GM21529 (cell line): ENCODE data around the gene XKRX.

Source experiments
- ATAC-seq: cut with Tn5 transposase; IDR thresholded peaks from one replicate; pipeline ENCODE4 v1.9.1; 2021; ENCODE audit not compliant: unreplicated experiment

Gene XKRX

DNA sequence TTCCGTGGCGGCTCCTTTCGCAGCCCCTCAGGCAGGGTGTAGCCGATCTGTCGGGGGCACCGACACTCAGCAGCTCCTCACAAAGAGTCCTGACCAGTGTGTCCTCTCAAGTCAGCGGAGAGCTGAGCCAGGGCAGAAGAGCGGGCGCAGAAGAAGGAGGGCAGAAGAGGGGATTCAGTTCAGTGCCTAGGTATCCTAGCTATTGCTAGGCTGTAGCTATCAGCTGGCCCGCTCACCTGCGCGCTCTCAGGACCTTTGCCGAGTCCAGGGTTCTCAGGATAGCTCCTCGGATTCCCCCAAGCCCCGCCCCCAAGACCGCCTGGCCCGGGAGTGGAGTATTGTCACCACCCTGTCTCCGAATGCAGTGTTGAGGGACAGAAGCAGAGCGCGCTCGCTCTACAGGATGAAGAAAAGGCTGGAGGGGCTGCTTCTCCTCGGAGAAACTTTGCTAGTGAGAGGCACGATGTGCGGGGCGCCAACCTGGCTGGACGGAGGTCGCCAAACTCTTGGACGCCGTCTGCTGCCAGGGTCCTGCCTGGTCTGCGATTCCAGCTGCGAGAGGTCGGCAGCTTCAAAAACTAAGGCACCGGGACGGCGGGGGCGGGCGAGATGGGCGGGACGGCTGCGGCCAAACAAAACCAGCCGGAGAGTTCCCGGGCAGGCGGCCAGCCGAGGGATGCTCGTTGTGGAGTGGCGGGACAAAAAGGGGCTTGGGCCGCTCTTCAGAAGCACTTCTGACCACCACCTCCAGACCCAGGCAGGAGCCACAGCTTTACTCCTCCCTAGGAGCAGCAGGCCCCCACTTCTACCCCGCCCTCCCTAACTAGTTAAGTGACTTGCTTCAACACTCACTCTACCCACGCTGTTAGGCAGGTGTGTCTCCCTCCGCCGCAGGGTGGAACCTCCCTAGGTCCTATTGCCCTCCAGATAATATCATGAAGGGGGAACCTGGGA is at the start of gene XKRX:
XKRX (minus strand) TSS at position 258 of the 954 bp plus-strand sequence. CDS start 613 bp downstream, outside the sequence.
- ATAC-seq, result peak; percentile 52

- no peak for ATAC-seq
Observed at GRCh38 chrX:100976211-100976610, 47.5 kb upstream of the XKRX start.

DNA sequence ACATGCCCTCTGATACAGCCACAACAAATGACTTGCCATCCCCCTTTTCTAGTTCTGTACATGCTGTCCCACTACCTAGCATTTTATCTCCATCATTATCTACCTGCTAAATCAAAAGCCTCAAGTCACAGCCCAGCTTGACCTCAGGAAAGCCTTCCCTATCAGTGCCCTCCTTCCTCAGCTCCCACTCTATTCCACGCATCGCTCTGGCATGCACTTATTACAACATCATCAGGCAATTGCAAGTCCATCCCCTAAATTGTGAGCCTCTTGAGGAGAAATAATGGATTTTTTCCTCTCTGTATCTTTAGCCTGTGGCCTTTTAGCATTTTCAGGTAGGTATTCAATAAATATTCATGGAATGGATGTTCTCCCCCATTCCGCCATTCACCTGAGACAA is 46.5 kb upstream of the XKRX start:
- ATAC-seq, result no peak

GRCh38 chrX:100973411-100973810 is 44.7 kb upstream of the XKRX start:
- ATAC-seq, result no peak

DNA sequence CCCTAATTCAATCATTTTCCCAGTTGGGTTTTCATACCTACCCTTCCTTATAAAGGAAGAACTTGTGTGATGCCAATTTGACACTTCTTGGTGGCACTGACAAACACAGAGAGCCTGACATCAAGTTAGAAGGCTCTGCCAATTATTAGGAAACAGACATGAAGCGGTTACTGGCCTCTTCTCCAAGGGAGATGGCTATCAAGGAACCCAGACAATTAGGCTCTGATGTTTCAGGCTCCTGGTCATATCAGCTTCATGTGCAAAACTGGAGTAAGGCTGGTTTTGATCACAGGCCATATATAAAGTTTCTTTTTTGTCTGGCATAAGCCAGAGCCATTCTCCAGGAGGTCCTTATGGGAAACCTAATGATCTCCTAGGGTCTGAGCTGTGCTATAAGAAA is 41.2 kb upstream of the XKRX start:
- no peak for ATAC-seq

GRCh38 chrX:100969408-100969807 is 40.7 kb upstream of the XKRX start, which contains the start of gene ARL13A:
Gene ARL13A, plus strand, starts transcription at chrX:100969708. Its CDS starts 3,982 bp downstream, at chrX:100973690.
- ATAC-seq, result no peak

GRCh38 chrX:100964362-100964761 is 35.6 kb upstream of the XKRX start:
- no peak for ATAC-seq

DNA sequence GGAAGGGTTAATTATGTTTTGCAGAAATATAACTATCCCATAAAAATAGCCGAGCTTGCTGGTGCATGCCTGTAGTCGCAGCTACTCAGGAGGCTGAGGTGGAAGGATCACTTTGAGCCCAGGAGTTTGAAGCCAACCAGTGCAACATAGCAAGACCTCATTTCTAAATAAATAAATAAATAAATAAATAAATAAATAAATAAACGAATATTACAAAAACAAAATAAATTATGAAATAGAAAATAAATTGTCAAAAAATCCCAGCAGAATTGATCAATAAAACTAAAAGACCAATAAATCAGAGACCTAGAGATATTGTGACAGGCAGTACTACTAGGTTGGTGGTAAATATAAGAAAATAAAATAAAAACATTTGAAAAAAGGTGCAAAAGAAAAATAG is 34.1 kb upstream of the XKRX start:
- ATAC-seq, result no peak

DNA sequence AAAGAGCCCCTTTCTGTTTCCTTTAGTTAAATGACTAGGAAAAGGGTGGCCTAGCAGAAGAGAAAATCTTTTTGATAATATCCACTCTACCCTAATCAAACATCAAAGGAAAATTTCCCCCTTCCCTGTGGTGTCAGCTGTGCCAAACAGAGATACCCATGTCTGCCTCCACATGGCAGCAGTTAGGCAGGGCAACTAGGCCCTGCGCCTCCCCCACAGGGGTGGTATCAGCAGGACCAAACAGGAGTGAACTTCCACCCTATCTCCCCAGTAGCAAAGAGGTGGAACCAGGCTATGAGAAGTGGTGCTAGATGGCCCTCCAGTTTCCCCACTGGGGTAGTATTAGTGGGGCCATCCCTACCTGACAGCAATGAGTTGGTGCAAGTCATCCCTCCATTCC is 19.8 kb upstream of the XKRX start:
- ATAC-seq, result no peak

GRCh38 chrX:100946299-100946927 is 17.7 kb upstream of the XKRX start:
- ATAC-seq, result no peak

DNA sequence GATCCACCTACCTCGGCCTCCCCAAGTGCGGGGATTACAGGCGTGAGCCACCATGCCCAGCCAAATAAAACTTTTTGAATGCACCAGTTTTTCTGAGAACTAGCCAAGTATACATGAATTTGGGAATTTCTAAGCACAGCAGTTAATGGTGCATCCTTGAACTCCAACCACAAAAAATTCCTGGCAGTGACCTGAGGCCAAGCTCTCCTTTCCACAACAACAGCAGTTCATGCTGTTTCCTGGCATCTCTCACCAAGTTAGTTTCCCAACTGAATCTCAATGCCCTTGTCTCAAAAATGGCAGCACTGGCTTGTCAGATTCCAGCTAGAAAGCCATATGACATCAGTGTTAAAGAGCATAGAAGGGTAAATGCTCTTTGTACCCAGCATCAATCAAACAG is 15.9 kb upstream of the XKRX start:
- ATAC-seq, result no peak

- ATAC-seq, result no peak
Observed at GRCh38 chrX:100939333-100939732, 10.6 kb upstream of the XKRX start.

- ATAC-seq, result no peak
Observed at GRCh38 chrX:100935767-100936166, 7.0 kb upstream of the XKRX start.

DNA sequence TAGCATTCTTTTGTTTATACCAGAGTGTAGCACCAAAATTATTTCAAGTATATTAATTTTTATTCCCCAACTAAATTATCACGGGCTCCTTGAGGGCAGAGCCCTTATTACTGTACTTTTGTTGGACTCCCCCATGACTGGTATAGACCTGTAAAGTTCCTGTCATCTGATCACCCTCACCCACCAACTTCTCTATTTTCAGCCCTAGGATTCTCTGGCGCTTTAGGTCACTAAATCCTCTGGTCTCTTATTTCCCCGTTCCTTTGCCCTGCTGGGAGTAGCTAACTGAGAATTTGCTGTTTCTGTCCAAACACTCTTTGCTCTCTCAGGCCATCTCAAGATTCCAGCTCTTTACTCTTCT is 3.2 kb upstream of the XKRX start:
- ATAC-seq, result peak; percentile 17

GRCh38 chrX:100931218-100931924 is 2.7 kb upstream of the XKRX start:
- ATAC-seq, result peak; percentile 75

DNA sequence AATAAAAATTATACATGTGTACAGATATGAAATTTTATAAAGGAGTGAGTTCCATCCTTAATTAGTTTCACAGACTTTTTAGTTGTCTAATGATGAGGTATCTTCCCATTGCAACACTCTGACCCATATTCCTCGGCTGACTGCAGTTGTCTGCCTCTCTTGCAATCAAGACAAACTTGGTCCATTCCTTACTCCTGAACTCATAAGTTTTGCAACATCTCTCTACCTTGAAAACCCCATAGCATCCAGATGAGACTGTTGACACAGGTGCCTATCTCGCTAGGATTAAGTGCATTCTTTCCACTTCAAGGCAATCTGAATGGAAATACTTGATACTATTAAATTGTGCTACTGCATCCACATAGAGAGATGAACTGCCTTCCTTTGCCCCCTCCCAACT is 2.3 kb downstream of the XKRX start:
- no peak for ATAC-seq

GRCh38 chrX:100924375-100924774 is 4.3 kb downstream of the XKRX start:
- no peak for ATAC-seq

DNA sequence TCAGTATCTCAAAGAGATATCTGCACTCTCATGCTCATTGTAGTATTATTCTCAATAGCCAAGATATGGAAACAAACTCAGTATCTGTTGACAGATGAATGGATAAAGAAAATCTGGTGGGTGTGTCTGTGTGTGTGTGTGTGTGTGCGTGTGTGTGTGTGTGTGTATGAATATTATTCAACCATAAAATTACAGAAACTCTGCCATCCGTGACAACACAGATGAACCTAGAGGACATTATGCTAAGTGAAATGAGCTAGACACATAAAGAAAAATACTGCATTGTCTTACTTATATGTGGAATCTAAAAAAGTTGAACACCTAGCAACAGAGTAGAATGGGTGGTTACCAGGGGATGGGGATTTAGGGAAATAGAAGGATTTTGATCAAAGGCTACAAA is 13.2 kb downstream of the XKRX start:
- no peak for ATAC-seq

DNA sequence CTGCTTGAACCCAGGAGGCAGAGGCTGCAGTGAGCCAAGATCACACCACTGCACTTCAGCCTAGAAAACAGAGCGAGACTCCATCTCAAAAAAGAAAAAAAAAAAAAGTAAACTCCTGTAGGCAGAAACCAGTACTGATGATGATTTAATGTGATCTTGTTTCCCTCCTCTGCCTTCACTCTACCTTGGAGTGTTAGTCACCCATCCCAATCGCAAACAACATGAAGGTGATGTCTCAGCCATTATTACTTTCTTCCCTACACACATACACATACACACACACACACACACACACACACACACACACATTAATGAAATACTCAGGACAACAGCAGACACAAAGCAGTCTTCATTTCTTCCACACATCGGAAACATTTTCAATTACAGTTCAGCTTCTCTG is 15.6 kb downstream of the XKRX start:
- no peak for ATAC-seq

DNA sequence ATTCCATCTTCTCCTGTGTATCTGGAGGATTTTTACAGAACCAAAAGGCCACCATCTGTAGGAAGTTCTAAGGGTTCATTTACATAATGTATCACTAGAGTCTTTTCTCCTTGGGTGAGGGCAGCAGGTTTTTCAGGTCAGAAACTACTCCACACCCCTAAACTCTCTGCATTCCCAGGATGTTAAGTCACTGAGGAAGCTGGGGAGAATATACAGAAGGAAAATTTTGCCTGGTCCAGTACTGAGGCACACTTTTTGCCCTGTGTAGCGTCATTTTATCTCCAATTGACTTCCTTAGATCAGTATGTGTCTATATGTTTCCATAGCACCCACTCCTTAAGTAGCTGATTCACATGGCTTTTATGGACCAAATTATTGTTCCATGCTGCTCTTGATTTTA is 17.0 kb downstream of the XKRX start:
- ATAC-seq, result no peak

DNA sequence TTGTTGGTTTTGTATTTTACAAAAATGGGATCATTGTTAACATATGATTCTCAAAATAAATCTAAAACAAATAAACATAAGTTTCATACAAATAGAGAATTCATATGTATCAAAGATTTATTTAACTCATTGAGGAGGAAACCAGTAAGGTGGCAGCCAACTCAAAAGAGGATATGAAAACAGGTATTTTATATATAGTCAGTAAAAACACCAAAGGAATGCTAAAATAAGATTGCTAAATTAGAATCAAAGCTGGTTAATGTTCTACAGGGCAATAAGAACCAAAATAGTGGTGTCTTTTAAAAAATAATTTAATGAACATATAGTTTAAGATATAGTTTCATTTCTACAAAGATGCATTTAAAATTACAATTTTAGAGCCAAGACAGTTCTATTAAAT is 23.1 kb downstream of the XKRX start:
- no peak for ATAC-seq

DNA sequence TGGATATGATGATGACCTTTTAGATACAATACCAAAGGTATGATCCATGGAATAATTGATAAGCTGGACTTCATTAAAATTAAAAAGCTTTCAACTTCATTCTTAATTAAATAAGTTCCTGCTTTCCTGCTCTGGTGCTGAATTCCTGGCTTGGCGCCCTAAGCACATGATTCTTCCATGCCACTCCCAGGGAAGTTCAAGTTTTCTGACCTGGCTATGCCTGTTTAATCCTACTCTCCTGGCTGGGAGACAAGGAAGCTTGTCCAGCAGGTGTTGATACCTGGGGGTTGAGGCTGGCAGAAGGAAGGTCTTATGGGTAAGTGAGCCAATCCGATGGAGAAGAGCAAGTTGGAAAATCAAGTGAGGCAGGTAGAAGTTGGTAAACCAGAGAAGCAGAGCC is 24.3 kb downstream of the XKRX start:
- no peak for ATAC-seq
